Measurements from ENCODE around the gene ATCAY.

DNA sequence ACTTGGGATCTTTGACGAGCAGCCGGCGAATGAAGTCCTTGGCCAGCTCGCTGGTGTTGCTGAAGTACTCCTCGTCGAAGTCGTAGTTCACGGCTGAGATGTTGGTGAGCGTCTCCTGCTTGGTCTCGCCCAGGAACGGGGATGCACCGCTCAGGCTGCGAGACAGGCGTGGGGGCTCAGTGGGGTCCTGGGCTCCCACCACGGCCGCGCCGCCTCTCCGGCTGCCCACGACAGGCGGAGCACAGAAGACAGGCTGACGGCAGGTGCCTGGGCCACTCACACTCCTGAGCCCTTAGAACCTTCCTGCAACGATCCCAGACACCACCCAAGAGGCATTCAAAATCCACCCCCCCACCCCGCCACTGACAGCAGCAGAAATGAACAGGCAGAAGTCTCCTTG, 80.5 kb downstream of the ATCAY start:
- TF ChIP-seq, protein P1, sequence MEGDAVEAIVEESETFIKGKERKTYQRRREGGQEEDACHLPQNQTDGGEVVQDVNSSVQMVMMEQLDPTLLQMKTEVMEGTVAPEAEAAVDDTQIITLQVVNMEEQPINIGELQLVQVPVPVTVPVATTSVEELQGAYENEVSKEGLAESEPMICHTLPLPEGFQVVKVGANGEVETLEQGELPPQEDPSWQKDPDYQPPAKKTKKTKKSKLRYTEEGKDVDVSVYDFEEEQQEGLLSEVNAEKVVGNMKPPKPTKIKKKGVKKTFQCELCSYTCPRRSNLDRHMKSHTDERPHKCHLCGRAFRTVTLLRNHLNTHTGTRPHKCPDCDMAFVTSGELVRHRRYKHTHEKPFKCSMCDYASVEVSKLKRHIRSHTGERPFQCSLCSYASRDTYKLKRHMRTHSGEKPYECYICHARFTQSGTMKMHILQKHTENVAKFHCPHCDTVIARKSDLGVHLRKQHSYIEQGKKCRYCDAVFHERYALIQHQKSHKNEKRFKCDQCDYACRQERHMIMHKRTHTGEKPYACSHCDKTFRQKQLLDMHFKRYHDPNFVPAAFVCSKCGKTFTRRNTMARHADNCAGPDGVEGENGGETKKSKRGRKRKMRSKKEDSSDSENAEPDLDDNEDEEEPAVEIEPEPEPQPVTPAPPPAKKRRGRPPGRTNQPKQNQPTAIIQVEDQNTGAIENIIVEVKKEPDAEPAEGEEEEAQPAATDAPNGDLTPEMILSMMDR (IDR thresholded peaks at IDR 0.05 in 8 of 11, conservative IDR thresholded peaks at IDR 0.05 in 3 of 11), result no peak
- no peak for TF ChIP-seq POLR2AphosphoS5 (IDR thresholded peaks at IDR 0.05)
